Right lobe of liver (tissue), 4 donors: ENCODE results near the gene RAF1.
"Not testable (repeated sequence)": the region's sequence is repeated elsewhere in the genome, so short reads cannot be mapped to it uniquely, and the experiment has no call there.

Source experiments
- CTCF ChIP-seq, 4 donors: fragments of 200-600 bp in 3 of 4; fragments of 450-650 bp in 1 of 4; IDR thresholded peaks; one replicate each; pipeline versions ENCODE4 v1.5.1 to v1.8.0; 2016 to 2022; ENCODE audit warnings: antibody characterized with exemption in 4 of 4, mild to moderate bottlenecking in 2 of 4
- POLR2A ChIP-seq: fragments of 450-650 bp; IDR thresholded peaks from one replicate; pipeline ENCODE4 v1.6.1; 2017; ENCODE audit warnings: antibody characterized with exemption, mild to moderate bottlenecking
- donor health status: DM: no; HTN: no; CAD: no.
- donor health status: DM: no; HTN: no; CAD: no.
- donor health status: DM: no; HTN: yes; CAD: no.

- TF ChIP-seq POLR2A; CTCF (IDR thresholded peaks at IDR 0.05): not testable (repeated sequence)
Measured at GRCh38 chr3:12640853-12641252, 23.1 kb downstream of the RAF1 start.
